Upper lobe of left lung (tissue), 4 donors: ENCODE results near the gene LZTFL1.

Experiments
- EP300 ChIP-seq, 4 donors: sonication (generic); formaldehyde crosslinking; IDR thresholded peaks; one replicate each; pipeline ENCODE4 v1.5.1; 2017; ENCODE audit warnings: antibody characterized with exemption in 4 of 4, control low read depth in 2 of 4
- POLR2A ChIP-seq, 4 donors: fragments of 450-650 bp; IDR thresholded peaks; one replicate each; pipeline ENCODE4 v1.5.1; 2016 to 2017; ENCODE audit warnings: antibody characterized with exemption in 4 of 4, mild to moderate bottlenecking in 2 of 4
- POLR2AphosphoS5 ChIP-seq, 2 donors: sonication (generic); formaldehyde crosslinking; IDR thresholded peaks; one replicate each; pipeline ENCODE4 v1.5.1; 2017; ENCODE audit warnings: antibody characterized with exemption in 2 of 2
- TF ChIP-seq, protein P1 (sequence below), 6 experiments: fragments of 450-650 bp in 4 of 6; fragments of 200-600 bp in 2 of 6; sonication (generic) in 2 of 6; IDR thresholded peaks; one replicate each; pipeline ENCODE4 v1.5.1; 2016 to 2019; ENCODE audit warnings: antibody characterized with exemption in 6 of 6

DNA sequence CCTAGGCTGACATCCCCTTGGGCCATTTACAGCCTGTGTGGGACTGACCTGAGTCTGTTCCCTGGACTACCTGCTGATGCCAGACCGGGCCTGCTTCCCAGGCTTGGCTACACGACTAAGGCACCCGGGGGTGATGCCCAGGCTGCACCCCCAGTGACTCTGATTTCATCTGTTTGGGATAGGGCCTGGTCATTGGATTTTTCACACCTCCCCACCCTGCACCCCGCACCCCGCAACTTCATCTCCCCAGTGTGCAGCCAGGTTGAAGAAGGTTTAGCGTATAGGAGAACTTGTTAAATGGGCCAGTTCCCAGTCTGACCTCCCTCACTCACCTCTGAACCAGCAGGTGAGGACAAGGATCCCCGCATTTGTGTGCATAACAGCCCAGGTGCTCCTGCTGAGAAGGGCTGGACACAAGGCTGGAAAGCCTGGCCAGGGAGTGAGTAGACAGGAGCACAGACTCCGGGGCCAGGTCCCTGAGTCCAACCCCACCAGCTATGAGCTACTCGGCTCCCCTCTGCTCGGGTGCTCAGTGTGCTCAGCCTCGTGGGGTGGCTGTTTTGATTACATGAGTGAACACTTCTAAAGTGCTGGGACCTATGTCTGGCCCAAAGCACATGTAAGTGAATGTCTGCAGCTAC lies 64.1 kb downstream of the LZTFL1 start:
- TF ChIP-seq POLR2A (IDR thresholded peaks at IDR 0.05) (no peak), EP300 (IDR thresholded peaks at IDR 0.05) (no peak), POLR2AphosphoS5 (IDR thresholded peaks at IDR 0.05) (no peak)
- TF ChIP-seq, protein P1, sequence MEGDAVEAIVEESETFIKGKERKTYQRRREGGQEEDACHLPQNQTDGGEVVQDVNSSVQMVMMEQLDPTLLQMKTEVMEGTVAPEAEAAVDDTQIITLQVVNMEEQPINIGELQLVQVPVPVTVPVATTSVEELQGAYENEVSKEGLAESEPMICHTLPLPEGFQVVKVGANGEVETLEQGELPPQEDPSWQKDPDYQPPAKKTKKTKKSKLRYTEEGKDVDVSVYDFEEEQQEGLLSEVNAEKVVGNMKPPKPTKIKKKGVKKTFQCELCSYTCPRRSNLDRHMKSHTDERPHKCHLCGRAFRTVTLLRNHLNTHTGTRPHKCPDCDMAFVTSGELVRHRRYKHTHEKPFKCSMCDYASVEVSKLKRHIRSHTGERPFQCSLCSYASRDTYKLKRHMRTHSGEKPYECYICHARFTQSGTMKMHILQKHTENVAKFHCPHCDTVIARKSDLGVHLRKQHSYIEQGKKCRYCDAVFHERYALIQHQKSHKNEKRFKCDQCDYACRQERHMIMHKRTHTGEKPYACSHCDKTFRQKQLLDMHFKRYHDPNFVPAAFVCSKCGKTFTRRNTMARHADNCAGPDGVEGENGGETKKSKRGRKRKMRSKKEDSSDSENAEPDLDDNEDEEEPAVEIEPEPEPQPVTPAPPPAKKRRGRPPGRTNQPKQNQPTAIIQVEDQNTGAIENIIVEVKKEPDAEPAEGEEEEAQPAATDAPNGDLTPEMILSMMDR (IDR thresholded peaks at IDR 0.05), result no peak
